H1 (cell line): Measurements from ENCODE around the gene DGCR8. TPM values are rescaled to one million over a fixed set of nuclear protein-coding genes. Genes with fewer than 3 reads are reported as not detected.

Experiments
- CTCF ChIA-PET: fragments of 300-600 bp; sonication (Branson Sonifier 250); formaldehyde crosslinking; loops from one replicate; lab custom pipeline; 2021; ENCODE audit not compliant: partially characterized antibody; lab: Charles Lee
- POLR2A ChIA-PET: fragments of 300-600 bp; sonication (Branson Sonifier 250); formaldehyde crosslinking; loops from one replicate; lab custom pipeline; 2021; ENCODE audit warnings: inconsistent platforms; ENCODE audit not compliant: partially characterized antibody; lab: Charles Lee
- DNase-seq, 2 experiments: peaks; one replicate each; pipeline versions ENCODE4 v3.0.0 to v3.0.0-alpha.2; 2010 to 2022; ENCODE audit warnings: low spot score in 2 of 2, low read depth in 1 of 2, mixed read lengths in 1 of 2
- FAIRE-seq: peaks from 2 replicates; lab custom pipeline; 2011; peaks lifted over from hg19 to GRCh38; lab: Jason Lieb, UNC
- H2AFZ ChIP-seq: 2 replicates; pipeline ENCODE4 v1.8.1; 2012; ENCODE audit warnings: low read length, inconsistent platforms
- H2AK5ac ChIP-seq: 2 replicates; pipeline ENCODE4 v1.6.1; 2013; ENCODE audit warnings: low read depth, low read length
- H2BK120ac ChIP-seq: replicated peaks from 2 replicates; pipeline ENCODE3; 2013; ENCODE audit warnings: low read depth, low read length, inconsistent platforms
- H2BK12ac ChIP-seq: 2 replicates; pipeline ENCODE4 v1.6.1; 2013; ENCODE audit warnings: low read depth, low read length
- H2BK15ac ChIP-seq: 2 replicates; pipeline ENCODE4 v1.6.1; 2013; ENCODE audit warnings: low read length
- H2BK20ac ChIP-seq: 2 replicates; pipeline ENCODE4 v1.6.1; 2013; ENCODE audit warnings: low read length
- H2BK5ac ChIP-seq: 2 replicates; pipeline ENCODE4 v1.6.1; 2013; ENCODE audit warnings: low read depth, low read length
- H3K14ac ChIP-seq: 2 replicates; pipeline ENCODE4 v1.6.1; 2013; ENCODE audit warnings: inconsistent platforms; ENCODE audit not compliant: insufficient read length
- H3K18ac ChIP-seq: 2 replicates; pipeline ENCODE4 v1.6.1; 2013; ENCODE audit warnings: low read length; ENCODE audit errors: extremely low read depth
- H3K23ac ChIP-seq: 2 replicates; pipeline ENCODE4 v1.6.1; 2013; ENCODE audit warnings: inconsistent platforms; ENCODE audit not compliant: insufficient read length
- H3K23me2 ChIP-seq: 2 replicates; pipeline ENCODE4 v1.6.1; 2013; ENCODE audit warnings: low read depth, low read length
- H3K27ac ChIP-seq: 2 replicates; pipeline ENCODE4 v1.6.1; 2011; ENCODE audit warnings: low read depth, low read length, inconsistent platforms
- H3K27me3 ChIP-seq, 4 experiments: replicated peaks in 1 of 4; 1 replicate in 1 of 4; 2 replicates in 3 of 4; pipeline versions ENCODE4 v1.6.1 to v1.8.1; 2011 to 2013; ENCODE audit warnings: low read length in 3 of 4, mild to moderate bottlenecking in 3 of 4, inconsistent platforms in 2 of 4, mixed read lengths in 2 of 4, moderate library complexity in 1 of 4; ENCODE audit not compliant: control insufficient read depth in 3 of 4, insufficient read depth in 3 of 4; ENCODE audit errors: extremely low read depth in 1 of 4
- H3K36me3 ChIP-seq, 4 experiments: 2 replicates each; pipeline versions ENCODE4 v1.6.1 to v1.8.1; 2011 to 2013; ENCODE audit warnings: mild to moderate bottlenecking in 4 of 4, low read length in 3 of 4, moderate library complexity in 2 of 4, control low read depth in 1 of 4, inconsistent platforms in 1 of 4; ENCODE audit not compliant: insufficient read depth in 4 of 4, control insufficient read depth in 2 of 4
- H3K4ac ChIP-seq: replicated peaks from 2 replicates; pipeline ENCODE3; 2013; ENCODE audit warnings: low read length, low read depth, mixed read lengths, inconsistent platforms; ENCODE audit not compliant: insufficient read length
- H3K4me1 ChIP-seq, 4 experiments: replicated peaks in 1 of 4; 1 replicate in 1 of 4; 2 replicates in 3 of 4; pipeline versions ENCODE4 v1.6.1 to v1.8.1; 2011 to 2013; ENCODE audit warnings: low read length in 3 of 4, inconsistent platforms in 2 of 4, mixed read lengths in 1 of 4; ENCODE audit not compliant: insufficient read depth in 4 of 4, control insufficient read depth in 3 of 4
- H3K4me2 ChIP-seq, 2 experiments: 2 replicates each; pipeline versions ENCODE4 v1.6.1 to v1.8.1; 2011 to 2013; ENCODE audit warnings: low read depth in 2 of 2, low read length in 2 of 2, control low read depth in 1 of 2, inconsistent platforms in 1 of 2, mild to moderate bottlenecking in 1 of 2; ENCODE audit not compliant: insufficient read depth in 1 of 2
- H3K4me3 ChIP-seq, 4 experiments: fragments of 200-600, 300-600 bp in 1 of 4; sonication (generic), shearing (Covaris generic), sonication (Bioruptor Twin) in 1 of 4; 2 replicates each; pipeline versions ENCODE4 v1.5.1 to v1.8.1; 2011 to 2016; ENCODE audit warnings: low read length in 4 of 4, low read depth in 3 of 4, control low read depth in 2 of 4, inconsistent platforms in 2 of 4, mild to moderate bottlenecking in 2 of 4, mixed read lengths in 1 of 4, moderate library complexity in 1 of 4; ENCODE audit not compliant: insufficient read depth in 2 of 4; ENCODE audit errors: extremely low read depth in 1 of 4
- H3K56ac ChIP-seq: replicated peaks from 2 replicates; pipeline ENCODE3; 2013; ENCODE audit warnings: low read depth, mild to moderate bottlenecking, mixed read lengths, low read length, inconsistent platforms; ENCODE audit not compliant: insufficient read length
- H3K79me1 ChIP-seq: 2 replicates; pipeline ENCODE4 v1.6.1; 2013; ENCODE audit warnings: low read depth, low read length, control low read depth
- H3K79me2 ChIP-seq, 2 experiments: 2 replicates each; pipeline versions ENCODE4 v1.6.1 to v1.8.1; 2012 to 2013; ENCODE audit warnings: low read length in 2 of 2, mild to moderate bottlenecking in 2 of 2, inconsistent platforms in 1 of 2; ENCODE audit not compliant: insufficient read depth in 2 of 2, control insufficient read depth in 1 of 2
- H3K9ac ChIP-seq, 4 experiments: replicated peaks in 1 of 4; 1 replicate in 1 of 4; 2 replicates in 3 of 4; pipeline versions ENCODE4 v1.6.1 to v1.8.1; 2011 to 2013; ENCODE audit warnings: low read depth in 3 of 4, low read length in 3 of 4, control low read depth in 2 of 4, mild to moderate bottlenecking in 2 of 4, moderate library complexity in 2 of 4, inconsistent platforms in 1 of 4; ENCODE audit errors: extremely low read depth in 1 of 4
- H3K9me3 ChIP-seq, 2 experiments: 2 replicates each; pipeline versions ENCODE4 v1.6.1 to v1.8.1; 2012 to 2013; ENCODE audit warnings: mild to moderate bottlenecking in 2 of 2, moderate library complexity in 2 of 2, control low read depth in 1 of 2, inconsistent platforms in 1 of 2, low read depth in 1 of 2, low read length in 1 of 2, mixed read lengths in 1 of 2; ENCODE audit not compliant: insufficient read depth in 2 of 2
- H4K20me1 ChIP-seq, 2 experiments: replicated peaks in 1 of 2; 2 replicates each; pipeline versions ENCODE3 to v1.8.1; 2011 to 2013; ENCODE audit warnings: inconsistent platforms in 2 of 2, low read length in 2 of 2, mild to moderate bottlenecking in 1 of 2; ENCODE audit not compliant: insufficient read depth in 2 of 2, control insufficient read depth in 1 of 2
- H4K5ac ChIP-seq: 2 replicates; pipeline ENCODE4 v1.6.1; 2013; ENCODE audit warnings: low read length, low read depth, mixed read lengths, inconsistent platforms; ENCODE audit not compliant: insufficient read length
- H4K8ac ChIP-seq: 2 replicates; pipeline ENCODE4 v1.8.0; 2013; ENCODE audit warnings: mild to moderate bottlenecking, moderate library complexity, low read length, inconsistent platforms; ENCODE audit not compliant: insufficient read depth; ENCODE audit errors: extremely low read depth
- H4K91ac ChIP-seq: replicated peaks from 2 replicates; pipeline ENCODE3; 2013; ENCODE audit warnings: low read length, mixed read lengths, inconsistent platforms; ENCODE audit not compliant: insufficient read length
- ATF3 ChIP-seq: IDR thresholded peaks from 2 replicates; pipeline ENCODE4 v1.6.1; 2011; ENCODE audit warnings: low read depth, mild to moderate bottlenecking, low read length; ENCODE audit not compliant: insufficient read depth
- BRCA1 ChIP-seq: IDR thresholded peaks from 2 replicates; pipeline ENCODE4 v1.6.1; 2012; ENCODE audit warnings: low read depth, low read length, improper control_type of control experiment
- CHD2 ChIP-seq: IDR thresholded peaks from 2 replicates; pipeline ENCODE4 v1.6.1; 2012; ENCODE audit warnings: low read length, improper control_type of control experiment
- CREB1 ChIP-seq: IDR thresholded peaks from 2 replicates; pipeline ENCODE4 v1.6.1; 2012; ENCODE audit warnings: inconsistent platforms
- JUN ChIP-seq: IDR thresholded peaks from 2 replicates; pipeline ENCODE4 v1.6.1; 2011; ENCODE audit warnings: low read depth, mild to moderate bottlenecking, improper control_type of control experiment, low read length
- MAX ChIP-seq: IDR thresholded peaks from 2 replicates; pipeline ENCODE4 v1.6.1; 2012; ENCODE audit warnings: inconsistent platforms
- POLR2A ChIP-seq, 2 experiments: IDR thresholded peaks; 1 replicate in 1 of 2; 2 replicates in 1 of 2; pipeline ENCODE4 v1.6.1; 2011; ENCODE audit warnings: low read depth in 2 of 2, low read length in 2 of 2, mild to moderate bottlenecking in 2 of 2; ENCODE audit errors: control extremely low read depth in 1 of 2
- RAD21 ChIP-seq, 2 experiments: IDR thresholded peaks in 1 of 2; conservative IDR thresholded peaks in 1 of 2; 2 replicates each; pipeline ENCODE4 v1.6.1; 2011; ENCODE audit warnings: low read depth in 2 of 2, low read length in 2 of 2, improper control_type of control experiment in 1 of 2, inconsistent platforms in 1 of 2, mild to moderate bottlenecking in 1 of 2, moderate library complexity in 1 of 2
- RBBP5 ChIP-seq: IDR thresholded peaks from 2 replicates; pipeline ENCODE4 v1.7.1; 2012; ENCODE audit warnings: low read depth, mild to moderate bottlenecking, inconsistent platforms, low read length, moderate library complexity, borderline replicate concordance
- RFX5 ChIP-seq: IDR thresholded peaks from 2 replicates; pipeline ENCODE4 v1.6.1; 2011; ENCODE audit warnings: low read depth, low read length, improper control_type of control experiment, borderline replicate concordance
- SIRT6 ChIP-seq: IDR thresholded peaks from one replicate; pipeline ENCODE4 v1.7.1; 2012; ENCODE audit warnings: low read length, inconsistent platforms
- SP1 ChIP-seq: IDR thresholded peaks from 2 replicates; pipeline ENCODE4 v1.6.1; 2011; ENCODE audit warnings: low read depth, low read length
- YY1 ChIP-seq: IDR thresholded peaks from 2 replicates; pipeline ENCODE4 v1.6.1; 2011; ENCODE audit warnings: low read depth, mild to moderate bottlenecking, low read length
- ZNF274 ChIP-seq: IDR thresholded peaks from 2 replicates; pipeline ENCODE4 v1.7.0; 2012; ENCODE audit warnings: low read length, borderline replicate concordance; ENCODE audit errors: extremely low read depth
- WGBS, 2 experiments: shearing (Covaris generic) in 1 of 2; methylation state at CpG; one replicate each; pipeline versions ENCODE4 v1.1.6 to v1.1.7; 2013 to 2015; ENCODE audit warnings: low lambda C conversion rate in 2 of 2, mixed read lengths in 2 of 2, inconsistent platforms in 1 of 2, low coverage in 1 of 2, missing lambda C conversion rate in 1 of 2; ENCODE audit not compliant: insufficient replicate concordance in 2 of 2, insufficient coverage in 1 of 2, insufficient read length in 1 of 2; ENCODE audit errors: extremely low coverage in 1 of 2, missing lambda C conversion rate in 1 of 2; 5-methylcytosine and 5-hydroxymethylcytosine counted together
- polyA plus RNA-seq, 7 experiments: library from polyadenylated mRNA; depleted of rRNA in 3 of 7; stranded (reverse) in 5 of 7; unstranded in 2 of 7; fragments of >200 nt in 5 of 7; fragments of 200-250 nt in 2 of 7; gene quantifications; 1 replicate in 5 of 7; 2 replicates in 1 of 7; 4 replicates in 1 of 7; pipeline versions ENCODE4 v1.2.1 to v1.2.3, GENCODE V29; 2011 to 2013; ENCODE audit warnings: missing spikeins in 2 of 7, mixed read lengths in 2 of 7
- total RNA-seq: library from RNA; stranded (reverse); fragmentation: NEBNext Ultra II Directional; extraction: Animal tissue kit (Norgen Biotek cat#: 25700); gene quantifications from 2 replicates; pipeline ENCODE4 v1.2.1, GENCODE V29; 2021

The DGCR8 gene
- total and polyA plus RNA-seq, 2 of the 8 experiments (the other 6 are each of a cell fraction or from before 2014, with no cell fraction given): 23.7 to 43.7 TPM

DNA sequence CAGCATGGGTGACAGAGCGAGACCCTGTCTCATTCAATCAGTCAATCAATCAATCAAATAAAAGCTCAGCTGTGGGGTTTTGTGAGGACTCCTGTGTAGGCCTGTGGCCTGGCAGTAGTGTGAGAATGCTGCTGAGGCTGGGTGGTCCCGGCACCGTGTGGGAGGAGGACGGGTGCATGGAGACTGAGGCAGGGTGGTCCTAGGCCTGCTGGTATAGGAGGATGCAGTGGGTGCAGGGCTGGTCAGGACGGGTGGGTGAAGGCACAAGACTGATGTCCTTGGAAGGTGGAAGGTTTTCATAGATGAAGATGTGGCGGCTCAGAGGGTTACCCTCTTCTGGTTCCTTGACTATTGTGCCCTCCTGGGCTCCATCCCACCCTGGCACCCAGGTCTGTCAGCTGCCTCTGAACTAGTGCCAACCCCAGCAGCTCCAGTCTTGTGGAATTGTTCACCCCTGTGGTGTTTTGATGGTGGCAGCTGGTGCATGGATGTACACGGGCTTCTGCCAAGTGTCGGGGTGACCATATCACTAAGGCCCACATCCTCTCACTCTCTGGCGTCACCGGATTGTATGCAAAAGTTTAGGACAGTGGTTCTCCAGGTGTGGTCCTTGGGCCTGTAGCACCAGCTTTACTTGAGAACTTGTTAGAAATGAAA lies 35.4 kb upstream of the DGCR8 start:
- 93% methylated on average over 10 of the region's 10 CpGs; no CpG with 5 or more reads in 1 of the 2 experiments for WGBS, 2 experiments
- Histone ChIP-seq H3K27me3 (no peaks in the 10 kb centered on the region), H2BK5ac (no peak overlapping the region), H3K18ac (no peak overlapping the region), H3K36me3 (no peaks in the 10 kb centered on the region), H2BK12ac (no peak overlapping the region), H3K79me2 (no peaks in the 10 kb centered on the region), H2AK5ac (no peak overlapping the region), H3K9ac (no peak overlapping the region), H3K79me1 (no peaks in the 10 kb centered on the region), H2BK15ac (no peak overlapping the region), H3K4me2 (no peak overlapping the region), H3K9me3 (no peaks in the 10 kb centered on the region), H3K4me3 (no peak overlapping the region), H3K4ac (no peak overlapping the region), H4K5ac (no peak overlapping the region), H4K8ac (no peak overlapping the region), H3K27ac (no peak overlapping the region), H3K23ac (no peak overlapping the region), H2AFZ (no peak overlapping the region), H3K23me2 (no peaks in the 10 kb centered on the region), H3K4me1 (no peaks in the 10 kb centered on the region), H4K20me1 (peaks cover 0 to 5% of the 10 kb centered on the region in 2 experiments), H4K91ac (no peak overlapping the region), H3K56ac (no peak overlapping the region), H3K14ac (no peak overlapping the region), H2BK120ac (no peak overlapping the region), H2BK20ac (no peak overlapping the region)
- ChIA-PET CTCF (interaction anchor here (0.6 to 2.4 kb wide), 4 partner anchors 14 to 18 kb away, joined by 3 to 9 read pairs (median 3); no protein-coding TSS in a partner anchor), POLR2A (interaction anchor here (0.7 to 1.1 kb wide), 2 partner anchors 35 to 55 kb away, joined by 3 to 4 read pairs; partner anchors contain the start of gene DGCR8)
- FAIRE-seq (no peak), DNase-seq (no peak)
- no peak for TF ChIP-seq RBBP5
- TF ChIP-seq YY1: no peak
- no peak for TF ChIP-seq POLR2A (IDR thresholded peaks at IDR 0.05; ENCODE audit: control extremely low read depth in 1 of 2, low read depth in 2 of 2, low read length in 2 of 2)
- TF ChIP-seq RAD21 (IDR thresholded peaks at IDR 0.05 in 1 of 2, conservative IDR thresholded peaks at IDR 0.05 in 1 of 2; ENCODE audit: low read depth in 2 of 2, low read length in 2 of 2): no peak
- TF ChIP-seq BRCA1: no peak
- TF ChIP-seq ATF3: no peak
- TF ChIP-seq MAX: no peak
- no peak for TF ChIP-seq SIRT6
- no peak for TF ChIP-seq SP1
- no peak for TF ChIP-seq RFX5
- no peak for TF ChIP-seq ZNF274
- no peak for TF ChIP-seq JUN
- TF ChIP-seq CREB1: no peak
- TF ChIP-seq CHD2: no peak
